H1 (cell line): ENCODE results near the gene MEP1A. TPM values are rescaled to one million over a fixed set of nuclear protein-coding genes. Genes with fewer than 3 reads are reported as not detected.

ENCODE experiments used
- CTCF ChIA-PET: fragments of 300-600 bp; sonication (Branson Sonifier 250); formaldehyde crosslinking; loops from one replicate; lab custom pipeline; 2021; ENCODE audit not compliant: partially characterized antibody; lab: Charles Lee
- POLR2A ChIA-PET: fragments of 300-600 bp; sonication (Branson Sonifier 250); formaldehyde crosslinking; loops from one replicate; lab custom pipeline; 2021; ENCODE audit warnings: inconsistent platforms; ENCODE audit not compliant: partially characterized antibody; lab: Charles Lee
- DNase-seq, 2 experiments: peaks; one replicate each; pipeline versions ENCODE4 v3.0.0 to v3.0.0-alpha.2; 2010 to 2022; ENCODE audit warnings: low spot score in 2 of 2, low read depth in 1 of 2, mixed read lengths in 1 of 2
- FAIRE-seq: peaks from 2 replicates; lab custom pipeline; 2011; peaks lifted over from hg19 to GRCh38; lab: Jason Lieb, UNC
- H2AFZ ChIP-seq: 2 replicates; pipeline ENCODE4 v1.8.1; 2012; ENCODE audit warnings: low read length, inconsistent platforms
- H2AK5ac ChIP-seq: 2 replicates; pipeline ENCODE4 v1.6.1; 2013; ENCODE audit warnings: low read depth, low read length
- H2BK120ac ChIP-seq: replicated peaks from 2 replicates; pipeline ENCODE3; 2013; ENCODE audit warnings: low read depth, low read length, inconsistent platforms
- H2BK12ac ChIP-seq: 2 replicates; pipeline ENCODE4 v1.6.1; 2013; ENCODE audit warnings: low read depth, low read length
- H2BK15ac ChIP-seq: 2 replicates; pipeline ENCODE4 v1.6.1; 2013; ENCODE audit warnings: low read length
- H2BK20ac ChIP-seq: 2 replicates; pipeline ENCODE4 v1.6.1; 2013; ENCODE audit warnings: low read length
- H2BK5ac ChIP-seq: 2 replicates; pipeline ENCODE4 v1.6.1; 2013; ENCODE audit warnings: low read depth, low read length
- H3K14ac ChIP-seq: 2 replicates; pipeline ENCODE4 v1.6.1; 2013; ENCODE audit warnings: inconsistent platforms; ENCODE audit not compliant: insufficient read length
- H3K18ac ChIP-seq: 2 replicates; pipeline ENCODE4 v1.6.1; 2013; ENCODE audit warnings: low read length; ENCODE audit errors: extremely low read depth
- H3K23ac ChIP-seq: 2 replicates; pipeline ENCODE4 v1.6.1; 2013; ENCODE audit warnings: inconsistent platforms; ENCODE audit not compliant: insufficient read length
- H3K23me2 ChIP-seq: 2 replicates; pipeline ENCODE4 v1.6.1; 2013; ENCODE audit warnings: low read depth, low read length
- H3K27ac ChIP-seq: 2 replicates; pipeline ENCODE4 v1.6.1; 2011; ENCODE audit warnings: low read depth, low read length, inconsistent platforms
- H3K27me3 ChIP-seq, 4 experiments: replicated peaks in 1 of 4; 1 replicate in 1 of 4; 2 replicates in 3 of 4; pipeline versions ENCODE4 v1.6.1 to v1.8.1; 2011 to 2013; ENCODE audit warnings: low read length in 3 of 4, mild to moderate bottlenecking in 3 of 4, inconsistent platforms in 2 of 4, mixed read lengths in 2 of 4, moderate library complexity in 1 of 4; ENCODE audit not compliant: control insufficient read depth in 3 of 4, insufficient read depth in 3 of 4; ENCODE audit errors: extremely low read depth in 1 of 4
- H3K36me3 ChIP-seq, 4 experiments: 2 replicates each; pipeline versions ENCODE4 v1.6.1 to v1.8.1; 2011 to 2013; ENCODE audit warnings: mild to moderate bottlenecking in 4 of 4, low read length in 3 of 4, moderate library complexity in 2 of 4, control low read depth in 1 of 4, inconsistent platforms in 1 of 4; ENCODE audit not compliant: insufficient read depth in 4 of 4, control insufficient read depth in 2 of 4
- H3K4ac ChIP-seq: replicated peaks from 2 replicates; pipeline ENCODE3; 2013; ENCODE audit warnings: low read length, low read depth, mixed read lengths, inconsistent platforms; ENCODE audit not compliant: insufficient read length
- H3K4me1 ChIP-seq, 4 experiments: replicated peaks in 1 of 4; 1 replicate in 1 of 4; 2 replicates in 3 of 4; pipeline versions ENCODE4 v1.6.1 to v1.8.1; 2011 to 2013; ENCODE audit warnings: low read length in 3 of 4, inconsistent platforms in 2 of 4, mixed read lengths in 1 of 4; ENCODE audit not compliant: insufficient read depth in 4 of 4, control insufficient read depth in 3 of 4
- H3K4me2 ChIP-seq, 2 experiments: 2 replicates each; pipeline versions ENCODE4 v1.6.1 to v1.8.1; 2011 to 2013; ENCODE audit warnings: low read depth in 2 of 2, low read length in 2 of 2, control low read depth in 1 of 2, inconsistent platforms in 1 of 2, mild to moderate bottlenecking in 1 of 2; ENCODE audit not compliant: insufficient read depth in 1 of 2
- H3K4me3 ChIP-seq, 4 experiments: fragments of 200-600, 300-600 bp in 1 of 4; sonication (generic), shearing (Covaris generic), sonication (Bioruptor Twin) in 1 of 4; 2 replicates each; pipeline versions ENCODE4 v1.5.1 to v1.8.1; 2011 to 2016; ENCODE audit warnings: low read length in 4 of 4, low read depth in 3 of 4, control low read depth in 2 of 4, inconsistent platforms in 2 of 4, mild to moderate bottlenecking in 2 of 4, mixed read lengths in 1 of 4, moderate library complexity in 1 of 4; ENCODE audit not compliant: insufficient read depth in 2 of 4; ENCODE audit errors: extremely low read depth in 1 of 4
- H3K56ac ChIP-seq: replicated peaks from 2 replicates; pipeline ENCODE3; 2013; ENCODE audit warnings: low read depth, mild to moderate bottlenecking, mixed read lengths, low read length, inconsistent platforms; ENCODE audit not compliant: insufficient read length
- H3K79me1 ChIP-seq: 2 replicates; pipeline ENCODE4 v1.6.1; 2013; ENCODE audit warnings: low read depth, low read length, control low read depth
- H3K79me2 ChIP-seq, 2 experiments: 2 replicates each; pipeline versions ENCODE4 v1.6.1 to v1.8.1; 2012 to 2013; ENCODE audit warnings: low read length in 2 of 2, mild to moderate bottlenecking in 2 of 2, inconsistent platforms in 1 of 2; ENCODE audit not compliant: insufficient read depth in 2 of 2, control insufficient read depth in 1 of 2
- H3K9ac ChIP-seq, 4 experiments: replicated peaks in 1 of 4; 1 replicate in 1 of 4; 2 replicates in 3 of 4; pipeline versions ENCODE4 v1.6.1 to v1.8.1; 2011 to 2013; ENCODE audit warnings: low read depth in 3 of 4, low read length in 3 of 4, control low read depth in 2 of 4, mild to moderate bottlenecking in 2 of 4, moderate library complexity in 2 of 4, inconsistent platforms in 1 of 4; ENCODE audit errors: extremely low read depth in 1 of 4
- H3K9me3 ChIP-seq, 2 experiments: 2 replicates each; pipeline versions ENCODE4 v1.6.1 to v1.8.1; 2012 to 2013; ENCODE audit warnings: mild to moderate bottlenecking in 2 of 2, moderate library complexity in 2 of 2, control low read depth in 1 of 2, inconsistent platforms in 1 of 2, low read depth in 1 of 2, low read length in 1 of 2, mixed read lengths in 1 of 2; ENCODE audit not compliant: insufficient read depth in 2 of 2
- H4K20me1 ChIP-seq, 2 experiments: replicated peaks in 1 of 2; 2 replicates each; pipeline versions ENCODE3 to v1.8.1; 2011 to 2013; ENCODE audit warnings: inconsistent platforms in 2 of 2, low read length in 2 of 2, mild to moderate bottlenecking in 1 of 2; ENCODE audit not compliant: insufficient read depth in 2 of 2, control insufficient read depth in 1 of 2
- H4K5ac ChIP-seq: 2 replicates; pipeline ENCODE4 v1.6.1; 2013; ENCODE audit warnings: low read length, low read depth, mixed read lengths, inconsistent platforms; ENCODE audit not compliant: insufficient read length
- H4K8ac ChIP-seq: 2 replicates; pipeline ENCODE4 v1.8.0; 2013; ENCODE audit warnings: mild to moderate bottlenecking, moderate library complexity, low read length, inconsistent platforms; ENCODE audit not compliant: insufficient read depth; ENCODE audit errors: extremely low read depth
- H4K91ac ChIP-seq: replicated peaks from 2 replicates; pipeline ENCODE3; 2013; ENCODE audit warnings: low read length, mixed read lengths, inconsistent platforms; ENCODE audit not compliant: insufficient read length
- FOSL1 ChIP-seq: IDR thresholded peaks from 2 replicates; pipeline ENCODE4 v1.6.1; 2011; ENCODE audit warnings: mild to moderate bottlenecking, low read depth, low read length, moderate library complexity; ENCODE audit not compliant: insufficient read depth
- HDAC6 ChIP-seq: IDR thresholded peaks from one replicate; pipeline ENCODE4 v1.7.1; 2012; ENCODE audit warnings: low read depth, mild to moderate bottlenecking, inconsistent platforms, low read length, moderate library complexity
- POLR2AphosphoS5 ChIP-seq: IDR thresholded peaks from 2 replicates; pipeline ENCODE4 v1.6.1; 2011; ENCODE audit warnings: low read depth, low read length
- POU5F1 ChIP-seq: IDR thresholded peaks from 2 replicates; pipeline ENCODE4 v1.6.1; 2011; ENCODE audit warnings: low read depth, mild to moderate bottlenecking, low read length, moderate library complexity
- RAD21 ChIP-seq, 2 experiments: IDR thresholded peaks in 1 of 2; conservative IDR thresholded peaks in 1 of 2; 2 replicates each; pipeline ENCODE4 v1.6.1; 2011; ENCODE audit warnings: low read depth in 2 of 2, low read length in 2 of 2, improper control_type of control experiment in 1 of 2, inconsistent platforms in 1 of 2, mild to moderate bottlenecking in 1 of 2, moderate library complexity in 1 of 2
- RNF2 ChIP-seq: fragments of 200-900, 300-1000 bp; sonication (generic); IDR thresholded peaks from 2 replicates; pipeline ENCODE4 v1.7.1; 2016; ENCODE audit warnings: borderline replicate concordance, low read depth, mild to moderate bottlenecking, antibody characterized with exemption, low read length; ENCODE audit not compliant: poor library complexity, severe bottlenecking; ENCODE audit errors: missing control alignments
- SAP30 ChIP-seq: fragments of 300-600 bp; sonication (generic); IDR thresholded peaks from 2 replicates; pipeline ENCODE4 v1.7.1; 2012; ENCODE audit warnings: low read length, moderate library complexity, mild to moderate bottlenecking, inconsistent platforms; ENCODE audit not compliant: insufficient read depth, insufficient replicate concordance
- SIN3A ChIP-seq, 2 experiments: IDR thresholded peaks in 1 of 2; conservative IDR thresholded peaks in 1 of 2; 2 replicates each; pipeline ENCODE4 v1.6.1; 2011 to 2012; ENCODE audit warnings: low read length in 2 of 2, improper control_type of control experiment in 1 of 2, low read depth in 1 of 2, mild to moderate bottlenecking in 1 of 2
- SIX5 ChIP-seq: IDR thresholded peaks from 2 replicates; pipeline ENCODE4 v1.6.1; 2011; ENCODE audit warnings: mild to moderate bottlenecking, low read depth, low read length
- SP1 ChIP-seq: IDR thresholded peaks from 2 replicates; pipeline ENCODE4 v1.6.1; 2011; ENCODE audit warnings: low read depth, low read length
- SP4 ChIP-seq: IDR thresholded peaks from 2 replicates; pipeline ENCODE4 v1.6.1; 2012; ENCODE audit warnings: low read length, inconsistent platforms
- SUZ12 ChIP-seq: fragments of 200-600 bp; sonication (generic); IDR thresholded peaks from 2 replicates; pipeline ENCODE4 v1.6.1; 2012; ENCODE audit warnings: mild to moderate bottlenecking, inconsistent platforms, low read length, moderate library complexity, mixed read lengths
- TAF1 ChIP-seq: IDR thresholded peaks from 2 replicates; pipeline ENCODE4 v1.6.1; 2011; ENCODE audit warnings: mild to moderate bottlenecking, low read depth, low read length
- YY1 ChIP-seq: IDR thresholded peaks from 2 replicates; pipeline ENCODE4 v1.6.1; 2011; ENCODE audit warnings: low read depth, mild to moderate bottlenecking, low read length
- WGBS, 2 experiments: shearing (Covaris generic) in 1 of 2; methylation state at CpG; one replicate each; pipeline versions ENCODE4 v1.1.6 to v1.1.7; 2013 to 2015; ENCODE audit warnings: low lambda C conversion rate in 2 of 2, mixed read lengths in 2 of 2, inconsistent platforms in 1 of 2, low coverage in 1 of 2, missing lambda C conversion rate in 1 of 2; ENCODE audit not compliant: insufficient replicate concordance in 2 of 2, insufficient coverage in 1 of 2, insufficient read length in 1 of 2; ENCODE audit errors: extremely low coverage in 1 of 2, missing lambda C conversion rate in 1 of 2; 5-methylcytosine and 5-hydroxymethylcytosine counted together
- polyA plus RNA-seq, 7 experiments: library from polyadenylated mRNA; depleted of rRNA in 3 of 7; stranded (reverse) in 5 of 7; unstranded in 2 of 7; fragments of >200 nt in 5 of 7; fragments of 200-250 nt in 2 of 7; gene quantifications; 1 replicate in 5 of 7; 2 replicates in 1 of 7; 4 replicates in 1 of 7; pipeline versions ENCODE4 v1.2.1 to v1.2.3, GENCODE V29; 2011 to 2013; ENCODE audit warnings: missing spikeins in 2 of 7, mixed read lengths in 2 of 7
- total RNA-seq: library from RNA; stranded (reverse); fragmentation: NEBNext Ultra II Directional; extraction: Animal tissue kit (Norgen Biotek cat#: 25700); gene quantifications from 2 replicates; pipeline ENCODE4 v1.2.1, GENCODE V29; 2021

MEP1A gene
- total and polyA plus RNA-seq, 2 of the 8 experiments (the other 6 are each of a cell fraction or from before 2014, with no cell fraction given) = 0.03 TPM; not detected in 1

- no peak overlapping the region for H3K27ac ChIP-seq
- no peaks in the 10 kb centered on the region for H4K20me1 ChIP-seq
- no peak overlapping the region for H2BK12ac ChIP-seq
- H3K56ac ChIP-seq = no peak overlapping the region
- no peak overlapping the region for H4K8ac ChIP-seq
- no peak for FAIRE-seq
- 89% methylated on average over 5 of the region's 5 CpGs; no CpG with 5 or more reads in 1 of the 2 experiments for whole genome bisulfite sequencing, 2 experiments
- H3K23me2 ChIP-seq = peaks cover 3% of the 10 kb centered on the region; the same call in 1 of the 2 replicates
- H2BK5ac ChIP-seq = no peak overlapping the region
- H3K18ac ChIP-seq = no peak overlapping the region
- peaks cover 0 to 3% (median 0%) of the 10 kb centered on the region in 4 experiments; a peak in 1 of 7 replicates for H3K27me3 ChIP-seq
- H2AK5ac ChIP-seq = no peak overlapping the region
- H4K91ac ChIP-seq = no peak overlapping the region
- H2BK15ac ChIP-seq = no peak overlapping the region
- ChIA-PET POLR2A (no interaction called here), CTCF (interaction anchor here (1.5 kb wide), 1 partner anchor 10 kb away, joined by 3 read pairs; no protein-coding TSS in a partner anchor)
- no peak overlapping the region for H2BK20ac ChIP-seq
- H2AFZ ChIP-seq = no peak overlapping the region
- no peak overlapping the region for H4K5ac ChIP-seq
- no peak for DNase-seq
- no peaks in the 10 kb centered on the region for H3K36me3 ChIP-seq
- no peaks in the 10 kb centered on the region for H3K4me1 ChIP-seq
- no peaks in the 10 kb centered on the region for H3K79me2 ChIP-seq
- no peaks in the 10 kb centered on the region for H3K79me1 ChIP-seq
- H3K4ac ChIP-seq = no peak overlapping the region
- H3K23ac ChIP-seq = no peak overlapping the region
- no peak overlapping the region for H3K14ac ChIP-seq
- peaks cover 9 to 19% of the 10 kb centered on the region in 2 experiments; a peak in 3 of 4 replicates for H3K9me3 ChIP-seq
- no peak overlapping the region for H3K9ac ChIP-seq
- no peak overlapping the region for H3K4me2 ChIP-seq
- no peak overlapping the region for H3K4me3 ChIP-seq
- H2BK120ac ChIP-seq = no peak overlapping the region
- TF ChIP-seq POU5F1 (no peak), RNF2 (no peak), SP1 (no peak), SIX5 (no peak), POLR2AphosphoS5 (no peak), HDAC6 (no peak), FOSL1 (no peak), SP4 (no peak), RAD21 (IDR thresholded peaks at IDR 0.05 in 1 of 2, conservative IDR thresholded peaks at IDR 0.05 in 1 of 2; ENCODE audit: low read depth in 2 of 2, low read length in 2 of 2) (no peak), SUZ12 (no peak), SAP30 (no peak), TAF1 (no peak), SIN3A (conservative IDR thresholded peaks at IDR 0.05 in 1 of 2, IDR thresholded peaks at IDR 0.05 in 1 of 2; ENCODE audit: low read depth in 1 of 2, low read length in 2 of 2) (no peak), YY1 (no peak)
These were observed 51.9 kb downstream of the MEP1A start for GRCh38 chr6:46845126-46845525.
